ENCODE measurements around the gene NEK11. TPM values are rescaled to one million over a fixed set of nuclear protein-coding genes. Genes with fewer than 3 reads are reported as not detected.
A peak's percentile ranks its signal among the peaks of the same experiment; 100 is the strongest.

NEK11 gene
- total and polyA plus RNA-seq, 12 donors, result 5.2 to 19.8 (median 9.8) TPM

DNA sequence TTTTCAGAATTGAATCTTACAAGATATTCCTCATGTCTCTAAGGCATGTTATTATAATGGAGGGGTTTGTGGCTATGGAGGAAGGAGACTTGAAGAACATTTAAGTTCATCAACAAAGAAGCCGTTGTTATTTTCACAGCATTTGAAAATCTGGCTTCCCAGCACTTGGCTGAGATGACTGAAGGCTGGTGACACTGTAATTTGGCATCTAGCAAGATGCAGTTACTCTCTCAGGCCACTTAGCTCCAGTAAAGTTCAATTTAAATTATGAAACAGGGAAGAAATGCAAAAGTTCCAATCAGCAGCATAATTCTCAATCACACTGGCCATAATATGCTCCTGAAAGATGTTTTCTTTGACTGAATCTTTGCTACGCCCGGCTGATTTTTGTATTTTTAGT is 215.5 kb downstream of the NEK11 start:
- H3K4me3 ChIP-seq, result no peak overlapping the region
- no peak overlapping the region for H3K27ac ChIP-seq
- no peaks in the 10 kb centered on the region for H3K9me3 ChIP-seq (replicated peaks in 1 of 3)
- WGBS, 4 donors, result 71 to 81% (median 75%) methylated on average over 3 of the region's 3 CpGs
- no peaks in the 10 kb centered on the region for H3K4me1 ChIP-seq (replicated peaks in 1 of 2)
- DNase-seq, result no peak
- intact Hi-C loops (cut with DNase I), result no loop called here
- H3K27me3 ChIP-seq, result no peaks in the 10 kb centered on the region
- TF ChIP-seq POLR2A (IDR thresholded peaks at IDR 0.05) (no peak), CTCF (IDR thresholded peaks at IDR 0.05) (peak in 1 of 6 experiments; percentile 23)
- no peaks in the 10 kb centered on the region for H3K36me3 ChIP-seq (replicated peaks in 1 of 2)

GRCh38 chr3:131250466-131250865 is 223.8 kb downstream of the NEK11 start:
- TF ChIP-seq CTCF (IDR thresholded peaks at IDR 0.05), result no peak
- TF ChIP-seq POLR2A (IDR thresholded peaks at IDR 0.05), result no peak
- Histone ChIP-seq H3K27me3 (no peaks in the 10 kb centered on the region), H3K4me1 (replicated peaks in 1 of 2) (no peaks in the 10 kb centered on the region), H3K27ac (no peak overlapping the region), H3K36me3 (replicated peaks in 1 of 2) (no peaks in the 10 kb centered on the region), H3K9me3 (replicated peaks in 1 of 3) (no peaks in the 10 kb centered on the region), H3K4me3 (no peak overlapping the region)
- DNase-seq, result no peak
- WGBS, 4 donors, result 74 to 97% (median 91%) methylated on average over 2 of the region's 2 CpGs
- intact Hi-C loops (cut with DNase I), result no loop called here

- no peak overlapping the region for H3K4me3 ChIP-seq
- H3K36me3 ChIP-seq (replicated peaks in 1 of 2), result no peaks in the 10 kb centered on the region
- DNase-seq, result no peak
- no peaks in the 10 kb centered on the region for H3K4me1 ChIP-seq (replicated peaks in 1 of 2)
- intact Hi-C loops (cut with DNase I), result no loop called here
- no peak for TF ChIP-seq CTCF (IDR thresholded peaks at IDR 0.05)
- TF ChIP-seq POLR2A (IDR thresholded peaks at IDR 0.05), result no peak
- H3K9me3 ChIP-seq (replicated peaks in 1 of 3), result no peaks in the 10 kb centered on the region
- no peaks in the 10 kb centered on the region for H3K27me3 ChIP-seq
- 45 to 56% (median 46%) methylated on average over 3 of the region's 3 CpGs for WGBS, 4 donors
- H3K27ac ChIP-seq, result no peak overlapping the region
These were observed 233.8 kb downstream of the NEK11 start for GRCh38 chr3:131260525-131260924.

DNA sequence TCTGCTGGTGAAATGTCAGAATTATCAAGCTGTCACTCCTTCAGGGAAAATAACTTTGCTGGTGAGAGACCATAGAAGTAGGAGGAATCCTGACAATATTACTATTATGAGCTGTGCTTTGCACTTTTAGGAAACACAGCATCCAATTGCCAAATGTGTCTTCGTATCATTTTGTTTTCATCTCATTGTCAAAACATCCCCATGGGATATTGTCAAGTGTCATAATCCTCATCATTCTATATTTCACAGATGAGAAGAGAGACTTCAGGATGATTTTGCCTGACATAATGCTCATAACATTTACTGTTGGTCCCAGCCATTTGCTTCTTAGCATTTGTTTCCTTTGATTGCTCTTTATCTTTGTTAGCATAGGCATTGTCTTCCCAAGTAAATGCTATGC is 234.4 kb downstream of the NEK11 start:
- TF ChIP-seq POLR2A (IDR thresholded peaks at IDR 0.05) (no peak), CTCF (IDR thresholded peaks at IDR 0.05) (no peak)
- no peak overlapping the region for H3K4me3 ChIP-seq
- 86 to 94% (median 90%) methylated on average over 1 of the region's 1 CpG for WGBS, 4 donors
- no peak overlapping the region for H3K27ac ChIP-seq
- H3K9me3 ChIP-seq (replicated peaks in 1 of 3), result no peaks in the 10 kb centered on the region
- no peak for DNase-seq
- intact Hi-C loops (cut with DNase I), result no loop called here
- H3K36me3 ChIP-seq (replicated peaks in 1 of 2), result no peaks in the 10 kb centered on the region
- H3K27me3 ChIP-seq, result no peaks in the 10 kb centered on the region
- H3K4me1 ChIP-seq (replicated peaks in 1 of 2), result no peaks in the 10 kb centered on the region
